ENCODE data around the gene PCDHB2.

DNA sequence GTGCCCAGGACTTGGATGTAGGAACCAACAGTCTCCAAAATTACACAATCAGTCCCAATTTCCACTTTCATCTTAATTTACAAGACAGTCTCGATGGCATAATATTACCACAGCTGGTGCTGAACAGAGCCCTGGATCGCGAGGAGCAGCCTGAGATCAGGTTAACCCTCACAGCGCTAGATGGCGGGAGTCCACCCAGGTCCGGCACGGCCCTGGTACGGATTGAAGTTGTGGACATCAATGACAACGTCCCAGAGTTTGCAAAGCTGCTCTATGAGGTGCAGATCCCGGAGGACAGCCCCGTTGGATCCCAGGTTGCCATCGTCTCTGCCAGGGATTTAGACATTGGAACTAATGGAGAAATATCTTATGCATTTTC lies 837 bp downstream of the PCDHB2 start:
- TF ChIP-seq, protein P1, sequence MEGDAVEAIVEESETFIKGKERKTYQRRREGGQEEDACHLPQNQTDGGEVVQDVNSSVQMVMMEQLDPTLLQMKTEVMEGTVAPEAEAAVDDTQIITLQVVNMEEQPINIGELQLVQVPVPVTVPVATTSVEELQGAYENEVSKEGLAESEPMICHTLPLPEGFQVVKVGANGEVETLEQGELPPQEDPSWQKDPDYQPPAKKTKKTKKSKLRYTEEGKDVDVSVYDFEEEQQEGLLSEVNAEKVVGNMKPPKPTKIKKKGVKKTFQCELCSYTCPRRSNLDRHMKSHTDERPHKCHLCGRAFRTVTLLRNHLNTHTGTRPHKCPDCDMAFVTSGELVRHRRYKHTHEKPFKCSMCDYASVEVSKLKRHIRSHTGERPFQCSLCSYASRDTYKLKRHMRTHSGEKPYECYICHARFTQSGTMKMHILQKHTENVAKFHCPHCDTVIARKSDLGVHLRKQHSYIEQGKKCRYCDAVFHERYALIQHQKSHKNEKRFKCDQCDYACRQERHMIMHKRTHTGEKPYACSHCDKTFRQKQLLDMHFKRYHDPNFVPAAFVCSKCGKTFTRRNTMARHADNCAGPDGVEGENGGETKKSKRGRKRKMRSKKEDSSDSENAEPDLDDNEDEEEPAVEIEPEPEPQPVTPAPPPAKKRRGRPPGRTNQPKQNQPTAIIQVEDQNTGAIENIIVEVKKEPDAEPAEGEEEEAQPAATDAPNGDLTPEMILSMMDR (IDR thresholded peaks at IDR 0.05; ENCODE audit: low read length): no peak
- TF ChIP-seq EZH2phosphoT487 (IDR thresholded peaks at IDR 0.05; ENCODE audit: low read length) (no peak), EZH2 (optimal IDR thresholded peaks at IDR 0.05; ENCODE audit: low read depth, low read length) (no peak)

All from MM.1S (cell line).